Fibroblast of pulmonary artery (primary cell): ENCODE results near the gene POLN.

Experiments used
- DNase-seq: peaks from one replicate; pipeline ENCODE4 v3.0.0-alpha.2; 2010; ENCODE audit warnings: low read depth
- H3K4me3 ChIP-seq: replicated peaks from 2 replicates; pipeline ENCODE4 v1.5.1; 2011; ENCODE audit warnings: low read depth, mild to moderate bottlenecking, control low read depth, low read length, moderate library complexity
- TF ChIP-seq, protein P1 (sequence below): IDR thresholded peaks from 2 replicates; pipeline ENCODE4 v1.5.1; 2011; ENCODE audit warnings: mild to moderate bottlenecking, control low read depth, low read length, inconsistent platforms; ENCODE audit errors: missing control alignments

Gene POLN

DNA sequence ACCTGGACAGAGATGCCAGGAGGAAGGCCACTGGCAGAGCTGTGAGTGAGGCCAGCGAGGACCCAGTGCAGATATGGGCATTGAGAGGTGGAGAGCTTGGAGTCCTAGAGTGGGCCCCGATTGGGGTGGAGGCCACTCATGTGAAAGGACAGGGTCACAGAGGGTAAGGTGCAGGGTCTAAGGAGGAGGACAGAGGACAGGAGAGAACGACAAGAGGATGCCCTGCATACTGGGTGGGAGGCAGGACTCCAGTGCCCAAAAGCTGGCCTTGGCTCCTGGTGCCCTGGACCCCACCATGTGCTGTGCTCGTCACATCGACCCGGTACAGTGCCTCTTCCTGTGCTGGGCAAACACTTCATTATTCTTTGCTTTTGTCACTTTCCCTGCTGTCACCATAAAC is 116.1 kb downstream of the POLN start:
- no peak overlapping the region for H3K4me3 ChIP-seq
- TF ChIP-seq, protein P1, sequence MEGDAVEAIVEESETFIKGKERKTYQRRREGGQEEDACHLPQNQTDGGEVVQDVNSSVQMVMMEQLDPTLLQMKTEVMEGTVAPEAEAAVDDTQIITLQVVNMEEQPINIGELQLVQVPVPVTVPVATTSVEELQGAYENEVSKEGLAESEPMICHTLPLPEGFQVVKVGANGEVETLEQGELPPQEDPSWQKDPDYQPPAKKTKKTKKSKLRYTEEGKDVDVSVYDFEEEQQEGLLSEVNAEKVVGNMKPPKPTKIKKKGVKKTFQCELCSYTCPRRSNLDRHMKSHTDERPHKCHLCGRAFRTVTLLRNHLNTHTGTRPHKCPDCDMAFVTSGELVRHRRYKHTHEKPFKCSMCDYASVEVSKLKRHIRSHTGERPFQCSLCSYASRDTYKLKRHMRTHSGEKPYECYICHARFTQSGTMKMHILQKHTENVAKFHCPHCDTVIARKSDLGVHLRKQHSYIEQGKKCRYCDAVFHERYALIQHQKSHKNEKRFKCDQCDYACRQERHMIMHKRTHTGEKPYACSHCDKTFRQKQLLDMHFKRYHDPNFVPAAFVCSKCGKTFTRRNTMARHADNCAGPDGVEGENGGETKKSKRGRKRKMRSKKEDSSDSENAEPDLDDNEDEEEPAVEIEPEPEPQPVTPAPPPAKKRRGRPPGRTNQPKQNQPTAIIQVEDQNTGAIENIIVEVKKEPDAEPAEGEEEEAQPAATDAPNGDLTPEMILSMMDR, result no peak
- no peak for DNase-seq

DNA sequence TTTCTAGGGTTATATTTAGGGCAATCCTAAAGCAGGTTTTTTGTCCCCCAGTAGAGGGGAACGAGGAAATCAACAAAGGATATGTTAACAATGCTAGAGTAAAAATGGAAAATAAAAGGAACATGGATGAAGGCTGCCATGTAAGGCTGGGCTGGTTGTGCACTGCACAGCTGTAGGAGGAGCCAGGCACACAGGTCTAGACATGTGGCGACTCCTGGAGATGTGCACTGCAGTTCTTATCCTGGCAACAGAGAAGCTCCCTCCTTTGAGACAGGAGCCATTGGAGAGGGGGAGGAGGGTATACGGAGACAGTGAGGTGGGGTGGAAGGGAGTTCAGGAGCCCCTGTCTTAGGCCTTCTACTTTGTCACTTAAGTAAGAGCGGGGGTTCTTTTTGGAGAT is 116.9 kb downstream of the POLN start:
- no peak overlapping the region for H3K4me3 ChIP-seq
- DNase-seq, result no peak
- TF ChIP-seq, protein P1, result no peak

DNA sequence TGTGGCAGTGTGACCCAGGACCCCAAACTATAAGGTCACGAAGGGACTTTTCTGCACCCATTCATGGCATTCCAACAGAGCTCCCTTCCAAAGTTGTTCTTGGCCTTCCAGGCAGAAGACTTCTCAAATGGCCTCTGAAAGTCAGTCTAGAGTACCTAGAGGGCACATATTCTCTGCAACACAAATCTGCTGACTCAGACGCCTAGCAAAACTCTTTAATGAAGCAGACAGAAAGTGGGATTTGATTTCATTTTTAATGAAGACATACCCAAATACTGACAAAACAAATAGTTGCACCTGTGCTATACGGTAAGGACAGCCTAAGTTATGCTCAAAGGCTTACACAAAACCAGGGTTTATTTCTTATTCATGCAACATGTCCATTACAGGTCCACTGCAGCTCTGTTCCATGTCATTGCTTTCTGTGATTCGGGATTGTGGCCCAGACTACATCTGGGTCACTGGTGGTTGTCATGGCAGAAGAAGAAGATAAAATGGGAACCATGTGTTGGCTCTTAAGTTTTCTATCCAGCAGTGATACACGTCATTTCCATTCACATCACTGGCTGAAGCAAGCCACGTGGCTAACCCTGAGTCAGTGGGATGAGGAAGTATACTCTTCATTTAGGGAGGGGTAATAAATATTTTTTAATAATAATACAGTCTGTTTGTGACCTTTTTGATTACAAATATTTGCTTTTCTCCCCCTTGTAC is 125.1 kb downstream of the POLN start:
- TF ChIP-seq, protein P1, result no peak
- no peak overlapping the region for H3K4me3 ChIP-seq
- DNase-seq, result no peak

DNA sequence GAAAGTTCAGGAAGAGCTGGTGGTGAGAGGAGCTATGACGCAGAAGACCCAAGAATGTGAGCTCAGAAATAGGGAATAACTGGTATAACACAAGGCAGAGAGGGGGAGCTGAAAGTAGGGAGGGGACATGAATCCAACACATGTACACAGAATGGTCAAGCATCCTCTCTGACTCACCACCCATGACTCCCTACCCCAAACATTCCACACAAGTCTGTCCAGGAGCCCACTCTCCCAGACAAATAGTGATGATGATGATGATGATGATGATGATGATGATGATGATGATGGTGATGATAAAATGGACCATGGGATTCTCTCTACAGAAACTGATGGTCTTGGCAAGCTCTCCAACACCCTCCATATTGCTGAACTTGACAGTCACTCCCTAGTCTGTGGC is 136.4 kb downstream of the POLN start:
- peak; percentile 11 for DNase-seq
- TF ChIP-seq, protein P1, result no peak
- H3K4me3 ChIP-seq, result no peak overlapping the region

DNA sequence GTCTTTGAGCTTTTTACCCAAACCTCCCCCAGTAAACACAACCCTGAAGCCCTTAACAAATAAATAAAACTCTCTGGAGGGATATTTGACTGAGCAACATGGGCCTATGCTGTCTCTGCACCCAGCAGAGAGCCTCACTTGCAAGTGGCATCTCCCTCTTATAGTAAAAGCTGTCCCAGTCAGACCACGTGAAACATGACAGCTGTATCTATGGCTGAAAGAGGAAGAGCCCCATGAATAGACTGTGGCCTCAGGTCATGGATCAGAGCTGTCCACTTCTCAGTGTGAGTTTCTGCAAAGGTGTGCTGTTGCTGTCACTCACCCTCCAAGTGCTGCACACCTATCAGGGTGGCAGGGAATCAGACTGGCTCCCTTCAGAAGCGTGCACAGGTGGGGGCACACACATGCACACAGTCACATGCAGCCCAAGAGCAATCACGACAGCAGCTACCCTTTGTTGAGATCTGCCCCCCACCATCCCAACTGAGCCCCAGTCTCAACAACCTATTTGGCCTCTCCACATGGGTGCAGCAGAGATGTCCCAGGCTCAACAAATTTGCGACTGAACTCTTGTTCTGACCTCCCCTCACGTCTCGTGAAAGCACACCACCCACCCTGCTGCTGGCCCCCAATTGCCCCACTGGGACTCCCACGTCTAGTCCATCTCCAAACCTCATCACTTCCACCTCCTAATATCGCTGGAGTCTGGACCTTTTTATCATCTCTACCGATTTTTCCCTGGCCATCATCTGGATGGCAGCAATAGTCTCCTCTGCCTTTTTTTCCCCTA is 137.2 kb downstream of the POLN start:
- TF ChIP-seq, protein P1, result no peak
- no peak overlapping the region for H3K4me3 ChIP-seq
- no peak for DNase-seq

DNA sequence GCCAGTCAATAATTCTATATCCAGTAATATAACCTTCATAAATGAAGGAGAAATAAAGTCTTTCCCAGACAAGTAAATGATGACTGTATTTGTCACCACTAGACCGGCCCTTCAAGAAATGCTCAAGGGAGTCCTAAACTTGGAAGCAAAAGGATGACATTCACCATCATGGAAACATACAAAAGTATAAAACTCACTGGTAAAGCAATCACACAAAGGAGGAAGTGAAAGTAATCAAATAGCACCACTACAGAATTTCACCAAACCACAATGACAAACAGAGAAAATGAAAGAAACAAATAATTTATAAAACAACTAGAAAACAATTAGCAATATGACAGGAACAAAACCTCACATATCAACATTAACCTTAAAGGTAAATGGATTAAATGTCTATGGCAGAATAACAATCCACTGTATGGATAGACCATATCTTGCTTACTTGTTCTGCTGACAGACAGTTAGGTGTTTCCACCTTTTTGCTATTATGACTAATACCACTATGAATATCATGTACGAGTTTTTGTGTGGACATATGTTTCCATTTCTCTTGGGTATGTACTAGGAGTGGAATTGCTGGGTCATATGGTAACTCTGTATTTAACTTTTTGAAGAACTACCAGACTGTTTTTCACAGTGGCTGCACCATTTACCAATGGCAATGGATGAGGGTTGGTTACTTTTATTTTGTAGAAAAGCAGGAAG is 137.9 kb downstream of the POLN start:
- TF ChIP-seq, protein P1, result no peak
- DNase-seq, result no peak
- no peak overlapping the region for H3K4me3 ChIP-seq
